NCI-H2029 (cell line): ENCODE data around the gene ERVFRD-1.

Experiments used
- DNase-seq: peaks from one replicate; lab custom pipeline; 2025; lab: John Stamatoyannopoulos, UW

Gene ERVFRD-1, protein sequence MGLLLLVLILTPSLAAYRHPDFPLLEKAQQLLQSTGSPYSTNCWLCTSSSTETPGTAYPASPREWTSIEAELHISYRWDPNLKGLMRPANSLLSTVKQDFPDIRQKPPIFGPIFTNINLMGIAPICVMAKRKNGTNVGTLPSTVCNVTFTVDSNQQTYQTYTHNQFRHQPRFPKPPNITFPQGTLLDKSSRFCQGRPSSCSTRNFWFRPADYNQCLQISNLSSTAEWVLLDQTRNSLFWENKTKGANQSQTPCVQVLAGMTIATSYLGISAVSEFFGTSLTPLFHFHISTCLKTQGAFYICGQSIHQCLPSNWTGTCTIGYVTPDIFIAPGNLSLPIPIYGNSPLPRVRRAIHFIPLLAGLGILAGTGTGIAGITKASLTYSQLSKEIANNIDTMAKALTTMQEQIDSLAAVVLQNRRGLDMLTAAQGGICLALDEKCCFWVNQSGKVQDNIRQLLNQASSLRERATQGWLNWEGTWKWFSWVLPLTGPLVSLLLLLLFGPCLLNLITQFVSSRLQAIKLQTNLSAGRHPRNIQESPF

DNA sequence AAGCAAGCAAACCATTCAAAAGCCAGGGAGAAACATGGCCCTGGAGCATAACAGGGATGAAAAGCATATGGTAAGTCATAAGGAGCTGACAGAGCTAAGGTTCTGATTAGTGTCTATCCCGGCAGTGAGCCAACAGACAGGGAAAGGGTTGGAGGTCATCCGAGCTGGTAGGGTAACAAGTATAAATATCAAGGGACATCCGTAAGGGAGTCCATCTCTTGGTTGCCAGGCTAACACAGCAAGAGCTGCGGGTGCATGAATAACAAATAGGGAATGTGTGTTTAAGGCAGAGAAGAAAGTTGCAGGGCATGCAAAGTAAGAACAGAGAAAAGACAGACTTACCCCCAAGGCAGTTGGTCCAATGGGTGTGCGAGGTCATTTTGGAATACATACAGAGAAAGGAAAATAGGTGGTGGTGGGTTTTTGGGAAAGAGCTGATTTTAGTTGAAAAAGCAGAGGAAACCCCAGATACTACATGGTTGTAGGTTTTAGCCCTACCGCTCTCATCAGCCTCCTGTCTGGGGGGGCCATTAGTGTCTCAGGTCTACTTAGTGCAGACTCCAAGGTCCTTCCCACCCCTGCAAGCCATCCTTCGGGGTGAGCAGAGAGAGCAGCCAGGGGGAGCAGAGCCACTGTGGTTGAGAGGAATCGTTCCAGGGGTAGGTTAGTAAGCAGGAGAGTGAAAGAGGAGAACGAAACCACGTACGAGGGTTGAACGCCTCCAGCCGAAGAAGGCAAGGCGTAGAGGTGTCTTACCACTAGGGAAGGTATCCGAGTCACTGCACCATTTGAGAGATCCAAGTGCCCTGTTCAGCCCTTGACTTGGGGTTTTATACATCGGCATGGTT, at the start of gene ERVFRD-1:
Gene ERVFRD-1 (minus strand): TSS at position 805 of the 848 bp plus-strand sequence. CDS start 6,415 bp downstream, outside the sequence.
- DNase-seq: no peak

DNA sequence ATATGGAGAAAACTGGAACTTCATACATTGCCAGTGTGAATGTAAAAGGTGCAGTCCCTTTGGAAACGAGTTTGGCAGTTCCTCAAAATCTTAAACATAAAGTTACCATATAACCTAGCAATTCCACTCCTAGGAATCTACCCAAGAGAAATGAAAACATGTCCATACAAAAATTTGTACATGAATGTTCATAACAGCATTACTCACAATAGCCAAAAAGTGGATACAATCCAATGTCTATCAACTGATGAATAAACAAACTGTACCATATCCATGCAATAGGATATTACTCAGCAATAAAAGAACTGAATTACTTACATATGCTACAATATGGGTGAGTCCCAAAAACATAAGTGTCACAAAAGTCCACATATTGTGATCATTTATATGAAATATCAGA, 48.7 kb upstream of the ERVFRD-1 start:
- no peak for DNase-seq

DNA sequence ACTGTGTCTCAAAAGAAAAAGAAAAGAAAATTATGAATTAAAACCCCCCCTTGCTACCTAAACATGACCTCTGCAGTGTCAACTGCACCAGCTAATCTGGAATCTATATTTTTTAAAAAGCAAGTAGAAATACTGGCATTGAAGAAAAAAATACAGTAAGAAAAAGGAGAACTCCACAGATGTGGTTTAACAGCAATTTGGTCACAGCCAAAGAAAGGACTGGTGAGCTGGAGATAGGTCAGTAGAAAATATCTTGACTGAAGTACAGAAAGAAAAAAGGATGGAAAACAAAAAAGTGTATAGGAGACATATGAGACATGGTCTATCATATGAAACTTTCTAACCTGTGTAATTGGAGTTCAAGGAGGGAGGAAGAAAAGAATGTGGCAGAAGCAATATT, 44.1 kb upstream of the ERVFRD-1 start:
- no peak for DNase-seq

DNA sequence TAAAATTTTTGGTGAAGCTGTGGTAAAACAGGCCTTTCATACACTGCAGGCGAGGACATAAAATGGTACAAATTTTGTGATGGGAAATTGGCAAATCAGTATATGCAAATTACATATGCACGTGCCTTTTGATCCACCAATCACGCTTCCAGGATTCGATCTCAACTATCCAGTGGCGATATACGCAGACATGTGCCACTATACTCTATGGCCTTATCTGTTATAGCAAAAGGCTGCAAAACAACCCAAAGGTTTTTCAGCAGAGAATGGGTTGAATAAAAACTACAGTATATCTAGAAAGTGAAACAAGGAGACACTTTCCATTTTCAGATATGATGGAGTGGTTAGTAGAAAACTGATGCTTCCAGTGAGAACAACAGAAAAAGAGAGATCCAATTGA, 41.9 kb upstream of the ERVFRD-1 start:
- DNase-seq: no peak

- DNase-seq: no peak
Measured at GRCh38 chr6:11152581-11152980, 41.1 kb upstream of the ERVFRD-1 start.

- no peak for DNase-seq
Measured at GRCh38 chr6:11151488-11151887, 40.0 kb upstream of the ERVFRD-1 start.

GRCh38 chr6:11149551-11149950, 38.0 kb upstream of the ERVFRD-1 start:
- no peak for DNase-seq

DNA sequence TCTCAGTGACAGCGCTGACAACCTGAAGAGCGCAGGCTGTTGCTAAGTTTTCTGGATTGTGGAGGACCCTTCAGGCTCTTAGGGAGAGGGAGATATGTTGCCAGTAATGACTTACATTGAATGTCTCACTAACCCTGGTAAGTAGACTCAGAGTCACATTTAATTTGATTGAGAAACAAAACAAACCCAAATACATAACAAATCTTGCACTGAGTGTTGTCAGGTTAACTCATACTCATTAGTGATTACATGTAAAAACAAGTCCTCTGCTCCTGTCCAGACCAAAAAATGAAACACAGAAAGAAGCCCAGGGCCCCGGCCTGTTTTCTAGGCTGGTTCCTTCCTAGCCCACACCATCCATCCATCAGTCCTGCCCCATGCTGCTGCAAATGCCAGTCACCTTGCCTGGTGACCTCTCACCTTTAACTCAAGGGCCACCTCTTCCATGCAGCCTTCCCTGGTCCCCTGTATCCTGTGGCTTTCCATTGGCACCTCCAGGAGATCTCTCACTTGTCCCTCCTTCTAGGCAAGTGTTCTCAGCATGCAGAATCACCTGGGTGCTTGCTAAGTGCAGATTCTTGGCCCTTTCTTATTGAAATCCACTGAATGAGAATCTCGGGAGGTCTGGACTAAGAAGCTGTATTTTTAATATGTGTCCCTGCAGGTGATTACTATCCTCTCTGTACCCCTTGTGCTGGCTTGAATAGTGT, 34.7 kb upstream of the ERVFRD-1 start:
- DNase-seq: no peak

DNA sequence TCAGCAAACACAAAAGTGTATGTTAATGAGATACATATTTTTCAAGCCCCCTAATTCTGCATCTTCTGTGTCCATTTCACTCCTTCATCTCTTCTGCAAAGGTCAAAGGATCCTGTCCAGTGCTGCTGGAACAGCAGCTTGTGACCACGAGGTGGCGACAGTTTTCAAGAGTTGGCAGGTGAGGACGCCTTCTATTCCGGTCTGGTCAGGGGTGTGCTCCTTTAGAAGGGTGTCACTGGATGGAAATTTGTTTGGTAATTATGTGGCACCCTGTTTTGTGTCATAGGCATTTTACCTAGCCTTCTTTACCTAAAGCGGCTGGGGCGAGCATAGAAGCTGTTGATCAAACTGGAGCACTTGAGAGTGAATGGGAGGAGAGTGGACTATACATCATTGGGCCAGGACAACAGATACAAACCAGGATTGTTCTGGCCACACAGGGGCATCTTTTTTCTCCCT, 32.9 kb upstream of the ERVFRD-1 start:
- DNase-seq: peak; percentile 74

DNA sequence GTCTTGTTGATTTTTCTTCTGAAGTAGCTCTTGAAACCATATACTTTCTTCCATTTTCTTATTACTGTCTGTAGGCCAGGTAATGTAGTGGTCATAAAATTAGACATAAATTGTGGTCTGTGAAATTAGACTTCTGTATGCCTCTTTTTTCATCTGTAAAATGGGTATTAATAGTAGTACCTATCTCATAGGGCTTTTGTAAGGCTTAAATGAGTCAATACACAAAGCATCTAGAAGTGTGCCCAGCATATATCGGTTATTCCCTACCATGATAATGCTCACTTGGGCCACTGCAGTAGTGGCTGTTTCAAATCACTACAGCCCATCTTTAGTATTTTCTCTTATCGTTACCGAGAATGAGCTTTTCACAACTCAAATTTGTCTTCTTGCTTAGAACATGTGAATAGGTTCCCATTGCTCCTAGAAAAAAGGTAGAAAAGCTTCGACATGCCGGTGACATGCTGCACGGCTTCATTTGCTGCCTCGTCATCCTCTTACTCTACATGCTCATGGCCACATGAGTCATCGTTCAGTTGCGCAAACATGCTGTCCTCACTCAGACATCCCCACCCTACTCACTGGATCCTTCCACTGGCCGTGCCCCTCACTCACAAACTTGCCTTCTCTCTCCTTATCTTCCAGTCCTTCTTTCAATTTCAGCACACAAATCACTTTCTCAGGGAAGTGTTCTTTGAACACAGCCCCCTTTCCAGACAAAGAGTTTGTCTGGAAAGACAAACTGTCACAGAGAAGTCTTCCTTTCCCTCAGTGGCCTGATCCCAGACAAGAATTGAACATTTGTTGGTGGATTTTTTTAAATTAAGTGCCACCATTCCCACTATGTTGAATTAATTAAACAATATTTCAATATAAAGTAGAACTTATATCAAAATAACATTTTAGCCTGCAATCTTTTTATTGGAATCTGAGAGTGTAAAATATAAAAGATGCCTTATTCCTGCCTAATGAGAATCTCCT, 32.2 kb upstream of the ERVFRD-1 start:
- no peak for DNase-seq

GRCh38 chr6:11142296-11143027, 30.9 kb upstream of the ERVFRD-1 start:
- DNase-seq: no peak

GRCh38 chr6:11141295-11141694, 29.8 kb upstream of the ERVFRD-1 start:
- DNase-seq: no peak

GRCh38 chr6:11140056-11140455, 28.5 kb upstream of the ERVFRD-1 start:
- no peak for DNase-seq

DNA sequence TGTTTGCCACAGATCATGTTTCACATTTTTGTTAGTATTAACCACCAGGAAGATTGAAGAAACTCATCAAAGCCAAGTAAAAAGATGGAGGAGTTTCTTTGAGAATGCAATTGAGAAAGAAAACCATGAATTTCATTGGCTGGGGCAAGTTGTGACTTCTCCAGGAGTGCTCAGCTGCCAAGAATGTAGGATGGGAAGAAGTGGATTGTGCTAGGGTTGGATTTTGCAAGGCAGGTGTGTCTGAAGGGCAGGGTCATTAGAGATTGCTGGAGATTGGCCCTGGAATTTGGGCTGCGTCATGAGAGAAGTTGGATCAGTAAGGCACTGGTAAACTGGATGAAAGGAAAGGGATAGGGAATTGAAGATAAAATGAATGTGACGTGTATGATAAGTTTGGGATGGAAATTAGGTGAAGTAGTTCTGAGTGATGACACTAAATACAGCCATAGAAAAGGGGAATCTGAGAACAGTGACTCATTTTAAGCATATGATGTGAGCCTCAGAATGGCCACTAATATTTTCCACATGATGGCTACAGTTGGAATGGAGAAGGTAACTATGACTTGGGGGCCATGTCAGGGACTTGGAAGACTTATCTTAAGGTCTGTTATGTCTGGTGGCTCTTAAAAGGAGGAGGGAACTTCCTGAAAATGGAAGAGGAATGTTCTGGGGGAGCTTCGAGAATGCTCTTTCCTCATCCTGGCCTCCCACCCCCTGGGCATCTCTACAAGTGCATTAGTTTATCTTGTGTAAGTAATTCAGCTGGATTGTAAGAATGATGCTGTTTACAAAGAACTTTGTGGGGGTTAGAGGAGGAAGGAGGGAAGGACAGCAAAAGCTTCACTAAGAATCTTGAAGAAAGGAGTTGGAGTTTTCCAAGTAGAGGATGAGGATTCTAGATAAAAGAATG, 27.8 kb upstream of the ERVFRD-1 start:
- DNase-seq: no peak

DNA sequence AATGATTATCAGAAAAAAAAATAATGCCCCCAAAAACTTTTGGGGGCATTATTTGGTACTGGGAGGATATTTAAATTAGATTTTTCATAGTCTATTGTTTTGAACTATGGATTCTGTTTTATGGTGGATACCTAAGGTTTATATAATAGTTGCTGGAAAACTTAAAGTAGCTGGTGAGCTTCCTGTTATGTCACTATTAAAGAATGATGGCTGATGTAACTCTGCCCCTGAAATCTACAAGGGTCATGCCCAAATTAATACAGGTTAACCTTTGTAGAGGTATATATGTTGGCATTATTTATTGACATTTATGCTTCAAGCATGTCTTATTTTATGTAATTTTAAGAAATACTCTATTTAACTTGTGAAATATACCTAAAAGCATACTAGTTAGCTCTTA, 25.3 kb upstream of the ERVFRD-1 start:
- no peak for DNase-seq

DNA sequence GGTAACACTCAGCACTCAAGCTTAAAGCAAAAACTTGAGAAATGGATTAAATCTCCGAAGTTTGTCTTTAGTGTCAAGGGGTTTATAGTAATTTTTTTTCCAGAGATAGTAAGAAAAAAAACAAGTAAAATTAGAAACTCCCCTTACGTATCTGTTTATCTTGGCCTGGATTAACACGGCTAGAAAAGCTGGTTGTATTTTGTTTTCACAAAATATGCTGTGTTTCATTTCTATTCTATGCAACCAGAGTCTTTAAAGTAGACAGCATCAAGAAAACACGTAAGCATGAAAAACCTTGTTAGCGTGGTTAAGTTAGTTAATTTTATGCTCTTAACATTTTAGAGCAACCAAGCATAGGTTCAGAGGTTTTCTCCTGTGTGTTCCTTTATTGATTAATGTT, 21.8 kb upstream of the ERVFRD-1 start:
- no peak for DNase-seq

DNA sequence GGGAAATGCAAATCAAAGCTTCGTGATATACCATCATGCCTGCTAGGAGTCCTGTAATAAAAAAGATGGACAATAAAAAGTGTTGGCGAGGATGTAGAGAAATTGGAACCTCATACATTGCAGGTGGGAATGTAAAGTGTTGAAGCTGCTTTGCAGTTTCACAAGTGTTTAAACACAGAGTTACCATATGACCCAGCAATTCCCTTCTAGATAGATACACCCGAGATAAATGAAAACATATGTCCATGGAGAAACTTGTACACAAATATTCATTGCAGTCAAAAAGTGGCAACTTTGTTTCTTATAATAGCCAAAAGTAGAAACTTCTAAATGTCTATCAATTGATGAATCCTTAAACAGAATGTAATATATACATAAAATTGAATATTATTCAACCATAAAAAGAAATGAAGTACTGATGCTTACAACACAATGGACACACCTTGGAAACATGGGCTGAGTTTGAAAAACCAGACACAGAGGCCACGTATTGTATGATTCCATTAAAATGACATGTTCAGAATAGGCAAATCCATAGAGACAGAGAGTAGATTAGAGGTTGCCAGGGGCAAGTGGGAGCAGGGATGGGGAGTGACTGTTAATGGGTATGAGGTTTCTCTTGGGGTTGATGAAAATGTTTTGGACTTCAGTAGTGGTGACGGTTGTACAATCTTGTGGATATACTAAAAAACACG, 20.8 kb upstream of the ERVFRD-1 start:
- DNase-seq: no peak

GRCh38 chr6:11130605-11131004, 19.1 kb upstream of the ERVFRD-1 start:
- no peak for DNase-seq
